ENCODE measurements around the gene CTBP2. TPM values are rescaled to one million over a fixed set of nuclear protein-coding genes. Genes with fewer than 3 reads are reported as not detected.

Gene CTBP2
- total and polyA plus RNA-seq, 8 donors, result 71.2 to 90.0 (median 84.1) TPM

- DNase-seq (peak in 1 of 4 donors; percentile 60), ATAC-seq (no peak)
- no peak for TF ChIP-seq CTCF (IDR thresholded peaks at IDR 0.05)
- intact Hi-C loops (cut with DNase I), result no loop called here
- H3K36me3 ChIP-seq, result no peaks in the 10 kb centered on the region
- peaks cover 35 to 67% of the 10 kb centered on the region in 2 donors for H3K4me1 ChIP-seq
- peak overlapping the region in 1 of 2 donors; percentile 10 for H3K27ac ChIP-seq
- no peak overlapping the region for H3K4me3 ChIP-seq
- no peaks in the 10 kb centered on the region for H3K27me3 ChIP-seq
- H3K9me3 ChIP-seq, result no peaks in the 10 kb centered on the region
Measured at GRCh38 chr10:125121003-125121402, 39.4 kb downstream of the CTBP2 start.

- no peak for ATAC-seq
- DNase-seq, result no peak
- H3K4me1 ChIP-seq, result peaks cover 35 to 74% of the 10 kb centered on the region in 2 donors
- intact Hi-C loops (cut with DNase I), result no loop called here
- no peak for TF ChIP-seq CTCF (IDR thresholded peaks at IDR 0.05)
- no peaks in the 10 kb centered on the region for H3K27me3 ChIP-seq
- H3K4me3 ChIP-seq, result no peak overlapping the region
- no peaks in the 10 kb centered on the region for H3K36me3 ChIP-seq
- H3K27ac ChIP-seq, result peak overlapping the region; percentile 10 to 19
- H3K9me3 ChIP-seq, result no peaks in the 10 kb centered on the region
Measured at GRCh38 chr10:125120053-125120710, 40.2 kb downstream of the CTBP2 start.

GRCh38 chr10:125118701-125119100 lies 41.7 kb downstream of the CTBP2 start:
- peaks cover 0 to 5% of the 10 kb centered on the region in 2 donors for H3K36me3 ChIP-seq
- intact Hi-C loops (cut with DNase I), result no loop called here
- peak overlapping the region; percentile 28 to 80 for H3K27ac ChIP-seq
- no peaks in the 10 kb centered on the region for H3K27me3 ChIP-seq
- H3K4me1 ChIP-seq, result peaks cover 35 to 78% of the 10 kb centered on the region in 2 donors
- no peak overlapping the region for H3K4me3 ChIP-seq
- ATAC-seq, result no peak
- H3K9me3 ChIP-seq, result no peaks in the 10 kb centered on the region
- no peak for DNase-seq
- TF ChIP-seq CTCF (IDR thresholded peaks at IDR 0.05), result no peak

- Histone ChIP-seq H3K27me3 (no peaks in the 10 kb centered on the region), H3K36me3 (peaks cover 0 to 5% of the 10 kb centered on the region in 2 donors), H3K4me1 (peaks cover 30 to 78% of the 10 kb centered on the region in 2 donors), H3K9me3 (no peaks in the 10 kb centered on the region), H3K4me3 (no peak overlapping the region), H3K27ac (peak overlapping the region in 1 of 2 donors; percentile 80)
- TF ChIP-seq CTCF (IDR thresholded peaks at IDR 0.05), result no peak
- peak in 2 of 4 donors; percentile 76 to 80 for DNase-seq
- ATAC-seq, result no peak
- intact Hi-C loops (cut with DNase I), result no loop called here
Measured at GRCh38 chr10:125118011-125118611, 42.3 kb downstream of the CTBP2 start.

GRCh38 chr10:125116652-125117310 lies 43.6 kb downstream of the CTBP2 start:
- Histone ChIP-seq H3K27me3 (no peaks in the 10 kb centered on the region), H3K4me1 (peaks cover 30 to 88% of the 10 kb centered on the region in 2 donors), H3K36me3 (peaks cover 0 to 5% of the 10 kb centered on the region in 2 donors), H3K27ac (no peak overlapping the region), H3K4me3 (no peak overlapping the region), H3K9me3 (no peaks in the 10 kb centered on the region)
- no peak for TF ChIP-seq CTCF (IDR thresholded peaks at IDR 0.05)
- DNase-seq (peak in 1 of 4 donors; percentile 53), ATAC-seq (no peak)
- intact Hi-C loops (cut with DNase I), result no loop called here

All from left lung (tissue), 10 donors.